GM15510 (cell line): ENCODE measurements around the gene ASB14.

ENCODE experiments used
- POLR2A ChIP-seq: IDR thresholded peaks from 3 replicates; pipeline ENCODE4 v1.6.1; 2011; ENCODE audit warnings: borderline replicate concordance; ENCODE audit not compliant: insufficient read length; ENCODE audit errors: extremely low read depth

The ASB14 gene

GRCh38 chr3:57268416-57268815 is 24.1 kb downstream of the ASB14 start:
- no peak for TF ChIP-seq POLR2A

- no peak for TF ChIP-seq POLR2A
Measured at GRCh38 chr3:57261929-57262328, 30.6 kb downstream of the ASB14 start.

GRCh38 chr3:57261119-57261518 is 31.4 kb downstream of the ASB14 start:
- no peak for TF ChIP-seq POLR2A

- no peak for TF ChIP-seq POLR2A
Measured at GRCh38 chr3:57257678-57258077, 34.8 kb downstream of the ASB14 start.

- no peak for TF ChIP-seq POLR2A
Measured at GRCh38 chr3:57256844-57257243, 35.6 kb downstream of the ASB14 start.

- no peak for TF ChIP-seq POLR2A
Measured at GRCh38 chr3:57252404-57252803, 40.1 kb downstream of the ASB14 start.

- no peak for TF ChIP-seq POLR2A
Measured at GRCh38 chr3:57244946-57245345, 47.5 kb downstream of the ASB14 start.

- TF ChIP-seq POLR2A = no peak
Measured at GRCh38 chr3:57234613-57235575, 57.6 kb downstream of the ASB14 start.

- TF ChIP-seq POLR2A = no peak
Measured at GRCh38 chr3:57233799-57234198, 58.7 kb downstream of the ASB14 start.

- TF ChIP-seq POLR2A = no peak
Measured at GRCh38 chr3:57230006-57230405, 62.5 kb downstream of the ASB14 start.

GRCh38 chr3:57227930-57228751 is 64.3 kb downstream of the ASB14 start:
- peak; percentile 27 for TF ChIP-seq POLR2A

GRCh38 chr3:57227204-57227929 is 65.1 kb downstream of the ASB14 start, which contains the start of gene APPL1:
Gene APPL1, plus strand, starts transcription at chr3:57227729. Its CDS starts 155 bp downstream, at chr3:57227884.
- TF ChIP-seq POLR2A = peak; percentile 91

- TF ChIP-seq POLR2A = no peak
Measured at GRCh38 chr3:57226176-57226575, 66.3 kb downstream of the ASB14 start.

- TF ChIP-seq POLR2A = no peak
Measured at GRCh38 chr3:57224856-57225255, 67.6 kb downstream of the ASB14 start.

- no peak for TF ChIP-seq POLR2A
Measured at GRCh38 chr3:57221883-57222282, 70.6 kb downstream of the ASB14 start.
